PFSK-1 (cell line): Measurements from ENCODE around the gene AAK1.

ENCODE experiments used
- POLR2AphosphoS5 ChIP-seq: IDR thresholded peaks from 2 replicates; pipeline ENCODE4 v1.6.1; 2012; ENCODE audit warnings: low read depth, mild to moderate bottlenecking, control low read depth, low read length, moderate library complexity
- SIN3A ChIP-seq: IDR thresholded peaks from 2 replicates; pipeline ENCODE4 v1.6.1; 2012; ENCODE audit warnings: mild to moderate bottlenecking, low read length, moderate library complexity, borderline replicate concordance; ENCODE audit not compliant: insufficient read depth
- TAF1 ChIP-seq: IDR thresholded peaks from 2 replicates; pipeline ENCODE4 v1.6.1; 2012; ENCODE audit warnings: low read length, control low read depth, borderline replicate concordance; ENCODE audit not compliant: insufficient read depth
- TF ChIP-seq, protein P1 (sequence below), 2 experiments: IDR thresholded peaks; 2 replicates each; pipeline versions ENCODE4 v1.6.1 to v1.8.0; 2011 to 2012; ENCODE audit warnings: low read depth in 2 of 2, low read length in 2 of 2, control low read depth in 1 of 2, inconsistent platforms in 1 of 2, mild to moderate bottlenecking in 1 of 2, moderate library complexity in 1 of 2; ENCODE audit not compliant: insufficient read depth in 1 of 2

DNA sequence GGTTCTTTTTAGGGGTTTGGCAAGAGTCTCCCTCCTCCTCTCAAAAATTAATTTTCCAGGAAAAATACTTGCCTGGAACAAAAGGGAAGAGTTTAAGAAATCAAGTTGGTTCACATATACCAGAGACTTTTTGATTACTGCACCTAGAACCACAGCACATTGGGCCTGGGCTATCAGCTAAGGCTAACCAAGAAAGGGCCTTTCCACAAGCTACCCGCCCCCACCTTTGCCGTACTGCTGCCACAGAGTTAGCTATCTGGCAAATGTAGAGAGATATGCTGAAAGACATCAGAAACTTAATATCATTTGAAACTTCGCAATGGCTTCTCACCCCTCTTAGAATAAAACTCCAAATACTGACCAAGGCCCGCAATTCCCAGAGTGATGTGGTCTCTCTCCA lies 76.9 kb downstream of the AAK1 start:
- TF ChIP-seq POLR2AphosphoS5 = no peak
- TF ChIP-seq, protein P1, sequence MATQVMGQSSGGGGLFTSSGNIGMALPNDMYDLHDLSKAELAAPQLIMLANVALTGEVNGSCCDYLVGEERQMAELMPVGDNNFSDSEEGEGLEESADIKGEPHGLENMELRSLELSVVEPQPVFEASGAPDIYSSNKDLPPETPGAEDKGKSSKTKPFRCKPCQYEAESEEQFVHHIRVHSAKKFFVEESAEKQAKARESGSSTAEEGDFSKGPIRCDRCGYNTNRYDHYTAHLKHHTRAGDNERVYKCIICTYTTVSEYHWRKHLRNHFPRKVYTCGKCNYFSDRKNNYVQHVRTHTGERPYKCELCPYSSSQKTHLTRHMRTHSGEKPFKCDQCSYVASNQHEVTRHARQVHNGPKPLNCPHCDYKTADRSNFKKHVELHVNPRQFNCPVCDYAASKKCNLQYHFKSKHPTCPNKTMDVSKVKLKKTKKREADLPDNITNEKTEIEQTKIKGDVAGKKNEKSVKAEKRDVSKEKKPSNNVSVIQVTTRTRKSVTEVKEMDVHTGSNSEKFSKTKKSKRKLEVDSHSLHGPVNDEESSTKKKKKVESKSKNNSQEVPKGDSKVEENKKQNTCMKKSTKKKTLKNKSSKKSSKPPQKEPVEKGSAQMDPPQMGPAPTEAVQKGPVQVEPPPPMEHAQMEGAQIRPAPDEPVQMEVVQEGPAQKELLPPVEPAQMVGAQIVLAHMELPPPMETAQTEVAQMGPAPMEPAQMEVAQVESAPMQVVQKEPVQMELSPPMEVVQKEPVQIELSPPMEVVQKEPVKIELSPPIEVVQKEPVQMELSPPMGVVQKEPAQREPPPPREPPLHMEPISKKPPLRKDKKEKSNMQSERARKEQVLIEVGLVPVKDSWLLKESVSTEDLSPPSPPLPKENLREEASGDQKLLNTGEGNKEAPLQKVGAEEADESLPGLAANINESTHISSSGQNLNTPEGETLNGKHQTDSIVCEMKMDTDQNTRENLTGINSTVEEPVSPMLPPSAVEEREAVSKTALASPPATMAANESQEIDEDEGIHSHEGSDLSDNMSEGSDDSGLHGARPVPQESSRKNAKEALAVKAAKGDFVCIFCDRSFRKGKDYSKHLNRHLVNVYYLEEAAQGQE (IDR thresholded peaks at IDR 0.05; ENCODE audit: insufficient read depth in 1 of 2, low read depth in 2 of 2, low read length in 2 of 2) = no peak
- TF ChIP-seq SIN3A = no peak
- no peak for TF ChIP-seq TAF1
